Measurements from ENCODE around the gene NSUN3.

The NSUN3 gene

GRCh38 chr3:94110854-94111253 is 48.0 kb downstream of the NSUN3 start:
- Histone ChIP-seq H3K27ac (no peak overlapping the region), H3K36me3 (ENCODE audit: control insufficient read depth, insufficient read depth, low read length) (no peaks in the 10 kb centered on the region), H3K79me2 (no peaks in the 10 kb centered on the region), H3K9ac (no peak overlapping the region), H3K4me1 (no peaks in the 10 kb centered on the region), H2AFZ (no peak overlapping the region), H3K4me2 (ENCODE audit: low read length) (no peak overlapping the region), H3K9me3 (ENCODE audit: control insufficient read depth, low read length) (no peaks in the 10 kb centered on the region), H3K4me3 (ENCODE audit: low read depth, low read length) (no peak overlapping the region), H3K27me3 (ENCODE audit: control insufficient read depth, insufficient read depth, low read length) (no peaks in the 10 kb centered on the region)
- no peak for TF ChIP-seq CTCF (IDR thresholded peaks at IDR 0.05)

- Histone ChIP-seq H3K9ac (no peak overlapping the region), H3K4me3 (ENCODE audit: low read depth, low read length) (no peak overlapping the region), H3K36me3 (ENCODE audit: control insufficient read depth, insufficient read depth, low read length) (no peaks in the 10 kb centered on the region), H3K4me1 (no peaks in the 10 kb centered on the region), H2AFZ (no peak overlapping the region), H3K27ac (no peak overlapping the region), H3K4me2 (ENCODE audit: low read length) (no peak overlapping the region), H3K9me3 (ENCODE audit: control insufficient read depth, low read length) (no peaks in the 10 kb centered on the region), H3K79me2 (no peaks in the 10 kb centered on the region), H3K27me3 (ENCODE audit: control insufficient read depth, insufficient read depth, low read length) (no peaks in the 10 kb centered on the region)
- no peak for TF ChIP-seq CTCF (IDR thresholded peaks at IDR 0.05)
These were observed 51.8 kb downstream of the NSUN3 start for GRCh38 chr3:94114666-94115065.

- Histone ChIP-seq H3K4me3 (ENCODE audit: low read depth, low read length) (no peak overlapping the region), H3K79me2 (no peaks in the 10 kb centered on the region), H2AFZ (no peak overlapping the region), H3K27ac (no peak overlapping the region), H3K9ac (no peak overlapping the region), H3K27me3 (ENCODE audit: control insufficient read depth, insufficient read depth, low read length) (no peaks in the 10 kb centered on the region), H3K4me2 (ENCODE audit: low read length) (no peak overlapping the region), H3K4me1 (no peaks in the 10 kb centered on the region), H3K9me3 (ENCODE audit: control insufficient read depth, low read length) (no peaks in the 10 kb centered on the region), H3K36me3 (ENCODE audit: control insufficient read depth, insufficient read depth, low read length) (no peaks in the 10 kb centered on the region)
- TF ChIP-seq CTCF (IDR thresholded peaks at IDR 0.05), result no peak
These were observed 52.6 kb downstream of the NSUN3 start for GRCh38 chr3:94115482-94115881.

- H3K27me3 ChIP-seq (ENCODE audit: control insufficient read depth, insufficient read depth, low read length), result no peaks in the 10 kb centered on the region
- no peak overlapping the region for H3K4me2 ChIP-seq (ENCODE audit: low read length)
- H3K9ac ChIP-seq, result no peak overlapping the region
- no peak overlapping the region for H2AFZ ChIP-seq
- no peak overlapping the region for H3K4me3 ChIP-seq (ENCODE audit: low read depth, low read length)
- H3K79me2 ChIP-seq, result no peaks in the 10 kb centered on the region
- no peaks in the 10 kb centered on the region for H3K4me1 ChIP-seq
- H3K36me3 ChIP-seq (ENCODE audit: control insufficient read depth, insufficient read depth, low read length), result no peaks in the 10 kb centered on the region
- no peak overlapping the region for H3K27ac ChIP-seq
- TF ChIP-seq CTCF (IDR thresholded peaks at IDR 0.05), result no peak
- H3K9me3 ChIP-seq (ENCODE audit: control insufficient read depth, low read length), result no peaks in the 10 kb centered on the region
These were observed 54.9 kb downstream of the NSUN3 start for GRCh38 chr3:94117729-94118128.

- Histone ChIP-seq H3K9ac (no peak overlapping the region), H3K27ac (no peak overlapping the region), H3K79me2 (no peaks in the 10 kb centered on the region), H3K4me1 (no peaks in the 10 kb centered on the region), H2AFZ (no peak overlapping the region), H3K4me2 (ENCODE audit: low read length) (no peak overlapping the region), H3K36me3 (ENCODE audit: control insufficient read depth, insufficient read depth, low read length) (no peaks in the 10 kb centered on the region), H3K4me3 (ENCODE audit: low read depth, low read length) (no peak overlapping the region), H3K27me3 (ENCODE audit: control insufficient read depth, insufficient read depth, low read length) (no peaks in the 10 kb centered on the region), H3K9me3 (ENCODE audit: control insufficient read depth, low read length) (no peaks in the 10 kb centered on the region)
- TF ChIP-seq CTCF (IDR thresholded peaks at IDR 0.05), result no peak
These were observed 55.5 kb downstream of the NSUN3 start for GRCh38 chr3:94118390-94118789.

All from parathyroid adenoma (tissue), 2 donors.